Measurements from ENCODE around the gene EGFR.

EGFR gene

DNA sequence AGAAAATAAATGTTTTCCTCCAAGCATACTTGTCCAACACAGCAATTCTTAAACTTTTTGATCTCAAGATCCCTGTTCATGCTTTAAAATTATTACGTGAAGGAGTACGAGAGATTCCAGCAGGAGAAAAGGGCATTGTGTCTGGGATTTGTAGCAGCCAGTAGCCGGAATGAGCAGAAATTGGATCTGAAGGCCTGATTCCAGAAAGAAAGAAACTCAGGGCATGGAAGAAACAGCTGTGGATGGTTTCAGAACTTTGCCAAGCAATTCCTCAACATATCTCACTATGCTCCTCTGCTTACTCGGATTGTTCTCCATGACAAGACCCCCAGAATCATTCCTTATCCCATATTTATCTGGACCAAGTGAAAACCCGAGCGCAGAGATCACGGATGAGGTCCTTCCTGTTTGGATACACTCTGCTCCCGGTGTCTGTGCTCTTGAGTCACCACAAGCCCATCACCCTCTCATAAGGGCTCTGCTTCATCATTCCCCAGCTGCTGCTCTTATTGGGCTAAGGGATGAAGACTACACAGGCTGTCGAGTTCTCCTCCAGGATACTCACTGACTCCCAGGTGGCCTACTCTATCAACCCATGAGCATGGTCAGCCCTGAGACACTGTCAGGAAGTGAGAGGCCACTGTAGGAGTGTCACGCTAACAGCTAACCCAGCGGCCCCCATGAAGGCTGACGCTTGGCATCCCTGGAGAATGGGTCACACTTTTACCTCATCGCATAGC lies 225.4 kb downstream of the EGFR start:
- TF ChIP-seq, protein P1, sequence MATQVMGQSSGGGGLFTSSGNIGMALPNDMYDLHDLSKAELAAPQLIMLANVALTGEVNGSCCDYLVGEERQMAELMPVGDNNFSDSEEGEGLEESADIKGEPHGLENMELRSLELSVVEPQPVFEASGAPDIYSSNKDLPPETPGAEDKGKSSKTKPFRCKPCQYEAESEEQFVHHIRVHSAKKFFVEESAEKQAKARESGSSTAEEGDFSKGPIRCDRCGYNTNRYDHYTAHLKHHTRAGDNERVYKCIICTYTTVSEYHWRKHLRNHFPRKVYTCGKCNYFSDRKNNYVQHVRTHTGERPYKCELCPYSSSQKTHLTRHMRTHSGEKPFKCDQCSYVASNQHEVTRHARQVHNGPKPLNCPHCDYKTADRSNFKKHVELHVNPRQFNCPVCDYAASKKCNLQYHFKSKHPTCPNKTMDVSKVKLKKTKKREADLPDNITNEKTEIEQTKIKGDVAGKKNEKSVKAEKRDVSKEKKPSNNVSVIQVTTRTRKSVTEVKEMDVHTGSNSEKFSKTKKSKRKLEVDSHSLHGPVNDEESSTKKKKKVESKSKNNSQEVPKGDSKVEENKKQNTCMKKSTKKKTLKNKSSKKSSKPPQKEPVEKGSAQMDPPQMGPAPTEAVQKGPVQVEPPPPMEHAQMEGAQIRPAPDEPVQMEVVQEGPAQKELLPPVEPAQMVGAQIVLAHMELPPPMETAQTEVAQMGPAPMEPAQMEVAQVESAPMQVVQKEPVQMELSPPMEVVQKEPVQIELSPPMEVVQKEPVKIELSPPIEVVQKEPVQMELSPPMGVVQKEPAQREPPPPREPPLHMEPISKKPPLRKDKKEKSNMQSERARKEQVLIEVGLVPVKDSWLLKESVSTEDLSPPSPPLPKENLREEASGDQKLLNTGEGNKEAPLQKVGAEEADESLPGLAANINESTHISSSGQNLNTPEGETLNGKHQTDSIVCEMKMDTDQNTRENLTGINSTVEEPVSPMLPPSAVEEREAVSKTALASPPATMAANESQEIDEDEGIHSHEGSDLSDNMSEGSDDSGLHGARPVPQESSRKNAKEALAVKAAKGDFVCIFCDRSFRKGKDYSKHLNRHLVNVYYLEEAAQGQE (IDR thresholded peaks at IDR 0.05; ENCODE audit: insufficient read depth in 1 of 2, low read depth in 2 of 2, low read length in 2 of 2): no peak
- TF ChIP-seq FOXP2 (optimal IDR thresholded peaks at IDR 0.05; ENCODE audit: borderline replicate concordance, extremely low read depth, extremely low read length, insufficient read depth) (no peak), TAF1 (IDR thresholded peaks at IDR 0.05; ENCODE audit: borderline replicate concordance, insufficient read depth, low read length) (no peak), SIN3A (IDR thresholded peaks at IDR 0.05; ENCODE audit: borderline replicate concordance, insufficient read depth, low read length) (no peak), POLR2AphosphoS5 (IDR thresholded peaks at IDR 0.05; ENCODE audit: low read depth, low read length) (no peak)

DNA sequence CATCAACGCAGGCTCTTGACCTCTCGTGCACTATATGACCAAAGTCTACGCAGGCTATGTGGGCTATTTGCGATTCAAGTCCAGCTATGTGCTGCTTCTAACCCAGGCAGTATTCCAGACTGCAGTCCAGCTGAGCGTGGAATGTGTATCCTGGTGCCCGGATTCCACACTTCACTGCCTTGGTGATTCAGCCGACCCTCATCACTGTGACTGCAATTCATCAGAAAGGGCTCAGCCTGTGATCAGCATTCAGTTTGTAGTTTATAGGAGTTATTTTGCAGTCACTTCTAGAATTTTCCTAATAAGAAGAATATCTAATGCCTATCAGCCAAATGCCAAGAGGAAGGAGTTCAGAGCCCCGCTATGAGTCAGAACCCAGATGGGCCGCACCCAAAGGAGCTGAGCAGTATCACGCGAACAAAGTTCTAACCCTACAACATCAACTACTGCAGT lies 226.5 kb downstream of the EGFR start:
- no peak for TF ChIP-seq SIN3A (IDR thresholded peaks at IDR 0.05; ENCODE audit: borderline replicate concordance, insufficient read depth, low read length)
- no peak for TF ChIP-seq TAF1 (IDR thresholded peaks at IDR 0.05; ENCODE audit: borderline replicate concordance, insufficient read depth, low read length)
- TF ChIP-seq POLR2AphosphoS5 (IDR thresholded peaks at IDR 0.05; ENCODE audit: low read depth, low read length): no peak
- TF ChIP-seq FOXP2 (optimal IDR thresholded peaks at IDR 0.05; ENCODE audit: borderline replicate concordance, extremely low read depth, extremely low read length, insufficient read depth): no peak
- TF ChIP-seq, protein P1 (IDR thresholded peaks at IDR 0.05; ENCODE audit: insufficient read depth in 1 of 2, low read depth in 2 of 2, low read length in 2 of 2): no peak

DNA sequence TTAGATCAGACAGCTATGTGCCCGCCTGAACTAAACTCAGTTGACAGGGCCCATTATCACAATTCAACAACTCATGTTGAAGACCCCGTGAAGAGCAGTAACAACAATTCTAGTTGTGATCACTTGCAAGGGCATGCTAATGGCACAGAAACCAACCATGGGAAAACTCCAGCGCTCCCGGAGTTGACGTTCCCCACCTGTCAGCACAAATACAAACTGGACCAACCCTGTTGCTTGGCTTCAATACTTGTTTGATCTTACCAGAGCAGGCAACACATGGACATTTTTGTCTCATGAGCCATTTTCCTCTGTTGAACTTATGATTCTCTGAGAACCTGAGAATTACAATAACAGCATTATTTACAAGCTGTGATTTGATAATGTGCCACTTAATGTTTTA lies 227.4 kb downstream of the EGFR start:
- TF ChIP-seq TAF1 (IDR thresholded peaks at IDR 0.05; ENCODE audit: borderline replicate concordance, insufficient read depth, low read length) (no peak), FOXP2 (optimal IDR thresholded peaks at IDR 0.05; ENCODE audit: borderline replicate concordance, extremely low read depth, extremely low read length, insufficient read depth) (no peak), SIN3A (IDR thresholded peaks at IDR 0.05; ENCODE audit: borderline replicate concordance, insufficient read depth, low read length) (no peak), POLR2AphosphoS5 (IDR thresholded peaks at IDR 0.05; ENCODE audit: low read depth, low read length) (no peak)
- TF ChIP-seq, protein P1 (IDR thresholded peaks at IDR 0.05; ENCODE audit: insufficient read depth in 1 of 2, low read depth in 2 of 2, low read length in 2 of 2): no peak

DNA sequence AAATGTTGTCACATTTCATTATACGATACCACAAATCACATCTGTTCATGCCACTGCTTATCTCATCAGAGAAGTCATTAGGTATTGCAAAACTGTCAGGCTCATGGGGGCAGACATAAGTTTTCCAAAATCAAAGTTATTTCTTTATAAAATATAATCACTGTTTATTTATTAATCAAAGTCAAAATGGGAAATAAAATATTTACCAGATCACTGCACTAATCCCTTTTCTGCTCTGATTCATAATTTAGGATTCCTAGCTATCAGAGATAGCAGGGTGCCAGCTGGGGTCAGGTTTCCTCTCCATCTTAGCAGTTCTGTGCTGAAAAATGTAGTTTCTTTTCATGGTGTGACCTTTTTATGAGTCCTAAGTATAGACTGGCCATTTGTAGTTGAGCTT lies 228.6 kb downstream of the EGFR start:
- TF ChIP-seq, protein P1 (IDR thresholded peaks at IDR 0.05; ENCODE audit: insufficient read depth in 1 of 2, low read depth in 2 of 2, low read length in 2 of 2): no peak
- no peak for TF ChIP-seq TAF1 (IDR thresholded peaks at IDR 0.05; ENCODE audit: borderline replicate concordance, insufficient read depth, low read length)
- TF ChIP-seq SIN3A (IDR thresholded peaks at IDR 0.05; ENCODE audit: borderline replicate concordance, insufficient read depth, low read length): no peak
- TF ChIP-seq POLR2AphosphoS5 (IDR thresholded peaks at IDR 0.05; ENCODE audit: low read depth, low read length): no peak
- TF ChIP-seq FOXP2 (optimal IDR thresholded peaks at IDR 0.05; ENCODE audit: borderline replicate concordance, extremely low read depth, extremely low read length, insufficient read depth): no peak

All from PFSK-1 (cell line).